Endodermal cell (in vitro differentiated cells): ENCODE data around the gene P3H4. TPM values are rescaled to one million over a fixed set of nuclear protein-coding genes. Genes with fewer than 3 reads are reported as not detected.

Source experiments
- DNase-seq: peaks from one replicate; pipeline ENCODE4 v3.0.0-alpha.2; 2017
- H3K27ac ChIP-seq: 2 replicates; pipeline ENCODE4 v1.5.1; 2013; ENCODE audit warnings: mild to moderate bottlenecking, low read depth, low read length, moderate library complexity
- H3K27me3 ChIP-seq: 2 replicates; pipeline ENCODE4 v1.6.1; 2013; ENCODE audit warnings: mild to moderate bottlenecking, low read length, moderate library complexity; ENCODE audit not compliant: insufficient read depth, control insufficient read depth, poor library complexity, severe bottlenecking
- H3K36me3 ChIP-seq: 2 replicates; pipeline ENCODE4 v1.7.0; 2013; ENCODE audit warnings: mild to moderate bottlenecking, low read length, moderate library complexity; ENCODE audit not compliant: control insufficient read depth, insufficient read depth
- H3K4me1 ChIP-seq: one replicate; pipeline ENCODE4 v1.7.0; 2013; ENCODE audit warnings: low read length; ENCODE audit not compliant: control insufficient read depth, insufficient read depth
- H3K4me3 ChIP-seq: 2 replicates; pipeline ENCODE4 v1.5.1; 2013; ENCODE audit warnings: mild to moderate bottlenecking, low read length, moderate library complexity
- H3K9ac ChIP-seq: 2 replicates; pipeline ENCODE4 v1.6.1; 2013; ENCODE audit warnings: mild to moderate bottlenecking, low read length, moderate library complexity; ENCODE audit not compliant: poor library complexity, severe bottlenecking; ENCODE audit errors: extremely low read depth
- H3K9me3 ChIP-seq: 2 replicates; pipeline ENCODE4 v1.6.1; 2013; ENCODE audit warnings: mild to moderate bottlenecking, low read length, moderate library complexity; ENCODE audit not compliant: control insufficient read depth
- H3K27ac Mint-ChIP-seq: 2 replicates; pipeline ENCODE4 v1.8.0; 2020; ENCODE audit warnings: mixed read lengths
- H3K27me3 Mint-ChIP-seq: 2 replicates; pipeline ENCODE4 v1.8.0; 2021; ENCODE audit warnings: mild to moderate bottlenecking, mixed read lengths; ENCODE audit not compliant: insufficient read depth
- H3K36me3 Mint-ChIP-seq: 2 replicates; pipeline ENCODE4 v1.8.0; 2020; ENCODE audit warnings: low read depth, mixed read lengths
- H3K4me1 Mint-ChIP-seq: 2 replicates; pipeline ENCODE4 v1.8.0; 2020; ENCODE audit warnings: mixed read lengths
- H3K4me3 Mint-ChIP-seq: 2 replicates; pipeline ENCODE4 v1.8.0; 2020; ENCODE audit warnings: mild to moderate bottlenecking, moderate library complexity, mixed read lengths
- H3K9me3 Mint-ChIP-seq: 2 replicates; pipeline ENCODE4 v1.8.0; 2020; ENCODE audit warnings: mild to moderate bottlenecking, mixed read lengths
- CTCF ChIP-seq: fragments of 200-600 bp; sonication (generic); conservative IDR thresholded peaks from 2 replicates; pipeline ENCODE4 v1.5.0; 2021; ENCODE audit warnings: antibody characterized with exemption, mild to moderate bottlenecking
- WGBS, 2 experiments: methylation state at CpG; one replicate each; pipeline versions ENCODE4 v1.1.5 to v1.1.7; 2013; ENCODE audit warnings: missing lambda C conversion rate in 2 of 2, mixed read lengths in 1 of 2; ENCODE audit not compliant: insufficient coverage in 1 of 2, insufficient read length in 1 of 2; 5-methylcytosine and 5-hydroxymethylcytosine counted together
- total RNA-seq, 2 donors: library from RNA; stranded (reverse); fragmentation: NEBNext Ultra II Directional in 1 of 2; extraction: Animal tissue kit (Norgen Biotek cat#: 25700) in 1 of 2; gene quantifications; 2 replicates in 1 of 2; 3 replicates in 1 of 2; pipeline ENCODE4 v1.2.1, GENCODE V29; 2021

The P3H4 gene
- total RNA-seq, 2 donors from 2014 or later, result 23.9 to 40.6 TPM

- no peak overlapping the region for H3K4me3 ChIP-seq
- H3K9me3 ChIP-seq, result no peaks in the 10 kb centered on the region
- 95 to 97% methylated on average over 14 to 16 of the region's 16 CpGs for WGBS, 2 experiments
- peaks cover 77% of the 10 kb centered on the region for H3K36me3 ChIP-seq
- no peak for DNase-seq
- H3K4me1 ChIP-seq, result no peaks in the 10 kb centered on the region
- Mint-ChIP-seq H3K27ac (no peak overlapping the region), H3K4me1 (no peaks in the 10 kb centered on the region), H3K4me3 (no peak overlapping the region), H3K27me3 (no peaks in the 10 kb centered on the region), H3K9me3 (no peaks in the 10 kb centered on the region), H3K36me3 (peaks cover 86% of the 10 kb centered on the region)
- H3K27me3 ChIP-seq, result no peaks in the 10 kb centered on the region
- TF ChIP-seq CTCF, result no peak
- no peak overlapping the region for H3K27ac ChIP-seq
- H3K9ac ChIP-seq, result no peak overlapping the region
Measured at GRCh38 chr17:41762841-41763240, 48.9 kb downstream of the P3H4 start.

GRCh38 chr17:41762391-41762790, 49.4 kb downstream of the P3H4 start:
- H3K4me1 ChIP-seq, result no peaks in the 10 kb centered on the region
- no peaks in the 10 kb centered on the region for H3K9me3 ChIP-seq
- Mint-ChIP-seq H3K9me3 (no peaks in the 10 kb centered on the region), H3K4me1 (no peaks in the 10 kb centered on the region), H3K27ac (no peak overlapping the region), H3K36me3 (peaks cover 86% of the 10 kb centered on the region), H3K27me3 (no peaks in the 10 kb centered on the region), H3K4me3 (no peak overlapping the region)
- no peak overlapping the region for H3K9ac ChIP-seq
- WGBS, 2 experiments, result 95 to 96% methylated on average over 5 to 6 of the region's 6 CpGs
- H3K36me3 ChIP-seq, result peaks cover 77% of the 10 kb centered on the region
- no peak for DNase-seq
- H3K27ac ChIP-seq, result no peak overlapping the region
- TF ChIP-seq CTCF, result no peak
- no peaks in the 10 kb centered on the region for H3K27me3 ChIP-seq
- H3K4me3 ChIP-seq, result no peak overlapping the region

DNA sequence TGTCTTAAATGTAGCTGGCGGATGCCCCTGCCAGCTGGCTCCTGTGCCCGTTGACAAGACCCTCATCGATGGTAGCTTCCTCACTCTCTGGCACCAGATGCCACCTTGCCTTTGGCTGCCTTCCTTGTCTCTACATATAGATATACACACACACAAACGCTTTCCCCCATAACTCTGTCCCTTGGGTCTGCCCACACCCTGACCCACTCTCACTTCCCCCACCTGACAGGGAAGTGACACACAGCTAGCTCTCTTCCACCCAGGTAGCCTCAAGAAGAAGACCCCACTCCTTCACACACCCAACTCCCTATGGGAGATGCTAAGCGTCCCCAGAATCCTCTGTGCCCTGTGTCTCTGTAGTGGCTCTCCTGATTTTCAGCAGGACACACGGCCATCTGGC, 50.9 kb downstream of the P3H4 start:
- Histone ChIP-seq H3K36me3 (peaks cover 75% of the 10 kb centered on the region), H3K4me3 (no peak overlapping the region), H3K4me1 (no peaks in the 10 kb centered on the region), H3K9ac (no peak overlapping the region), H3K9me3 (no peaks in the 10 kb centered on the region), H3K27ac (no peak overlapping the region), H3K27me3 (no peaks in the 10 kb centered on the region)
- no peak for DNase-seq
- 94 to 100% methylated on average over 4 to 6 of the region's 6 CpGs for WGBS, 2 experiments
- H3K4me3 Mint-ChIP-seq, result no peak overlapping the region
- H3K27me3 Mint-ChIP-seq, result no peaks in the 10 kb centered on the region
- H3K36me3 Mint-ChIP-seq, result peaks cover 86% of the 10 kb centered on the region
- H3K27ac Mint-ChIP-seq, result no peak overlapping the region
- no peaks in the 10 kb centered on the region for H3K4me1 Mint-ChIP-seq
- TF ChIP-seq CTCF, result no peak
- H3K9me3 Mint-ChIP-seq, result no peaks in the 10 kb centered on the region
